ENCODE measurements around the gene AIMP1.

AIMP1 gene

GRCh38 chr4:106315968-106316772 is at the start of gene AIMP1, which contains the start of gene TBCK:
TSS of gene AIMP1 (plus strand) at chr4:106316550. CDS start at chr4:106325010, 8,460 bp downstream.
TSS of gene TBCK (minus strand) at chr4:106316209. CDS start at chr4:106308960, 7,249 bp downstream.
- peaks cover 26% of the 10 kb centered on the region for H3K4me1 Mint-ChIP-seq
- H3K4me3 Mint-ChIP-seq: no peak within 1 kb of the TSS
- ATAC-seq (peak; percentile 92), DNase-seq (ENCODE audit: low spot score in 2 of 2) (peak; percentile 66 to 88)
- no peaks in the 10 kb centered on the region for H3K9me3 Mint-ChIP-seq
- no peak within 1 kb of the TSS for H3K27ac Mint-ChIP-seq
- peaks cover 26% of the 10 kb centered on the region for H3K36me3 Mint-ChIP-seq

- no peak for ATAC-seq
- no peak overlapping the region for H3K27ac Mint-ChIP-seq
- no peak for DNase-seq (ENCODE audit: low spot score in 2 of 2)
Measured at GRCh38 chr4:106268786-106269185, 47.6 kb upstream of the AIMP1 start.

GRCh38 chr4:106269711-106270110 is 46.6 kb upstream of the AIMP1 start:
- H3K4me3 Mint-ChIP-seq: no peak overlapping the region
- no peaks in the 10 kb centered on the region for H3K36me3 Mint-ChIP-seq
- no peak for ATAC-seq
- H3K9me3 Mint-ChIP-seq: no peaks in the 10 kb centered on the region
- H3K4me1 Mint-ChIP-seq: no peaks in the 10 kb centered on the region
- DNase-seq (ENCODE audit: low spot score in 2 of 2): no peak
- no peak overlapping the region for H3K27ac Mint-ChIP-seq

More at GRCh38 chr4:106268786-106269185, 47.6 kb upstream of the AIMP1 start:
- H3K36me3 Mint-ChIP-seq: no peaks in the 10 kb centered on the region
- no peaks in the 10 kb centered on the region for H3K4me1 Mint-ChIP-seq
- no peak overlapping the region for H3K4me3 Mint-ChIP-seq
- no peaks in the 10 kb centered on the region for H3K9me3 Mint-ChIP-seq

GRCh38 chr4:106270736-106271135 is 45.6 kb upstream of the AIMP1 start:
- H3K4me3 Mint-ChIP-seq: no peak overlapping the region
- H3K4me1 Mint-ChIP-seq: no peaks in the 10 kb centered on the region
- ATAC-seq (no peak), DNase-seq (ENCODE audit: low spot score in 2 of 2) (no peak)
- no peaks in the 10 kb centered on the region for H3K36me3 Mint-ChIP-seq
- H3K9me3 Mint-ChIP-seq: no peaks in the 10 kb centered on the region
- H3K27ac Mint-ChIP-seq: no peak overlapping the region

DNA sequence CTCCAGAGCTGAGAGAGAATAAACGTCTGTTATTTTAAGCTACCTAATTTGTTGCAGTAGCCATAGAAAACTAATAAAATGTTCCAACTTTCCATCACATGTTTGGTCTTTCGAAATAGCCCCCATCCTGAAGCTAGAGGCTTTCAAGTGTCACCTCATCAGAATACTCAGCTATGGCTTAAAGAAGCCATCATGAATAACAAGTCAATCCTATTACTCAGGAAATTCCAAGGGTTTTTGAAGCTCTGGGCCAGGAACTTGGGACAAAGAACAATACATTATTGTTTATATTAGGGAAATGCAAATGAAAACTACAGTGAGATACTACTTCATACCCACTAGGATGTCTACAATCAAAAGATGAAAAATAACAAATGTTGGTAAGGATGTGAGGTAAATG is 42.5 kb upstream of the AIMP1 start:
- Mint-ChIP-seq H3K36me3 (no peaks in the 10 kb centered on the region), H3K4me1 (no peaks in the 10 kb centered on the region), H3K4me3 (no peak overlapping the region), H3K27ac (no peak overlapping the region), H3K9me3 (no peaks in the 10 kb centered on the region)
- ATAC-seq (no peak), DNase-seq (ENCODE audit: low spot score in 2 of 2) (no peak)

DNA sequence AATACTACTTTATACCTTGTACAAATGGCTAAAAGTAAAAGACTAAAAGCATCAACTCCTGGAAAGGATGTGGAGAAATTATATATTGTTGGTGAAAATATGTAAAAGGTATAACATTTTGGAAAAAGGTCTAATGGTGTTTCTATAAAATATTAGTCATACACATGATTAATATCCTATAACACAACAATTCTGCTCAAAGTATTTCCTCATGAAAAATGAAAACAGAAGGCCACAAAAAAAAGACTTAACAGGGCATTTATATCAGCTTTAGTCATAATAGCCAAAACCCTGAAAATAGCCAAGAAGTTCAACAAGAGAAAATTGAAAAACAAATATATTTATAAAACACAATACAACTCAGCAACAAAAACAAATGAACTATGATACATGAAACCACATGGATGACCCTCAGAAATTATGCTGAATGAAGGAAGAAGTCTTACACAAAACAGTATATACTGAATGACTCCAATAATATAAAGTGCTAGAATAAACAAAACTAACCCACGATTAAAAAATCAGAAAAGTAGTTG is 39.1 kb upstream of the AIMP1 start:
- H3K36me3 Mint-ChIP-seq: peaks cover under 1% of the 10 kb centered on the region
- H3K4me1 Mint-ChIP-seq: no peaks in the 10 kb centered on the region
- no peaks in the 10 kb centered on the region for H3K9me3 Mint-ChIP-seq
- H3K27ac Mint-ChIP-seq: no peak overlapping the region
- ATAC-seq (no peak), DNase-seq (ENCODE audit: low spot score in 2 of 2) (no peak)
- H3K4me3 Mint-ChIP-seq: no peak overlapping the region

- DNase-seq (ENCODE audit: low spot score in 2 of 2) (no peak), ATAC-seq (no peak)
- Mint-ChIP-seq H3K4me3 (no peak overlapping the region), H3K9me3 (no peaks in the 10 kb centered on the region), H3K4me1 (no peaks in the 10 kb centered on the region), H3K27ac (no peak overlapping the region), H3K36me3 (peaks cover 20% of the 10 kb centered on the region)
Measured at GRCh38 chr4:106284227-106284626, 32.1 kb upstream of the AIMP1 start.

DNA sequence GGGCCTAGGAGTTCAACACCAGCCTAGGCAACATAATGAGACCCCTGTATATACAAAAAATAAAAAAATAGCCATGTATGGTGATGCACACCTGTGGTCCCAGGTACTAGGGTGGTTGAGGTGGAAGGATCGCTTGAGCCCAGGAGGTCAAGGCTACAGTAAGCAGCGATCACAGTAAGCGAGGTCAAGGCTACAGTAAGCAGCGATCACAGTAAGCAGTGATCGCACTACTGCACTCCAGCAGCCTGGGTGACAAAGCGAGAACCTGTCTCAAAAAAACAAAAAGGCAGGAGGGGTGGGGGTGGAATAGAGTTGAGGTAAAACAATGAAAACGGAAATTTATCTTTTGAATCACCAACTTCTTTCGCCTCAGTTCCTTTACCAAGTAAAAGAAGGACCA is 29.7 kb upstream of the AIMP1 start:
- Mint-ChIP-seq H3K27ac (no peak overlapping the region), H3K4me3 (no peak overlapping the region), H3K36me3 (peaks cover 30% of the 10 kb centered on the region), H3K4me1 (no peaks in the 10 kb centered on the region), H3K9me3 (no peaks in the 10 kb centered on the region)
- DNase-seq (ENCODE audit: low spot score in 2 of 2): no peak
- no peak for ATAC-seq

- Mint-ChIP-seq H3K9me3 (no peaks in the 10 kb centered on the region), H3K36me3 (peaks cover 33% of the 10 kb centered on the region), H3K27ac (no peak overlapping the region), H3K4me1 (no peaks in the 10 kb centered on the region), H3K4me3 (no peak overlapping the region)
- no peak for DNase-seq (ENCODE audit: low spot score in 2 of 2)
- ATAC-seq: no peak
Measured at GRCh38 chr4:106287353-106287969, 28.9 kb upstream of the AIMP1 start.

GRCh38 chr4:106289737-106290136 is 26.6 kb upstream of the AIMP1 start:
- Mint-ChIP-seq H3K36me3 (peaks cover 53% of the 10 kb centered on the region), H3K9me3 (no peaks in the 10 kb centered on the region)
- DNase-seq (ENCODE audit: low spot score in 2 of 2): no peak

DNA sequence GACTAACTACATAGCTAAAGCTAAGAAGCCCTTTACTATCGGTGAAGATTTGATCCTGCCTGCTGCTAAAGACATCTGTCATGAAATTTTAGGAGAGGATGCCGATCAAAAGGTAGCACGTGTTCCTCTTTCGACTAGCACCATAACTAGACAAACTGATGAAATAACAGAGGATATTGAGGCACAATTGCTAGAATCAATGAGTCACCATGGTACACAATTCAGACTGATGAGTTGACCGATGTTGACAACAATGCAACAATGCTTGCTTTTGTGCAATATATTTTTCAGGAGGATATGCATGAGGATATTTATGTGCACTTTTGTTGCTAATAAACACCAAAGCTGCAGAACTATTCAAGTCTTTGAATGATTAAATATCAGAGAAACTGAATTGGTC is 24.7 kb upstream of the AIMP1 start:
- ATAC-seq (no peak), DNase-seq (ENCODE audit: low spot score in 2 of 2) (no peak)
- Mint-ChIP-seq H3K36me3 (peaks cover 73% of the 10 kb centered on the region), H3K27ac (no peak overlapping the region), H3K4me3 (no peak overlapping the region), H3K9me3 (no peaks in the 10 kb centered on the region), H3K4me1 (no peaks in the 10 kb centered on the region)

More at GRCh38 chr4:106289737-106290136, 26.6 kb upstream of the AIMP1 start:
- H3K27ac Mint-ChIP-seq: no peak overlapping the region
- H3K4me3 Mint-ChIP-seq: no peak overlapping the region
- H3K4me1 Mint-ChIP-seq: no peaks in the 10 kb centered on the region
- no peak for ATAC-seq

GRCh38 chr4:106294062-106294461 is 22.3 kb upstream of the AIMP1 start:
- Mint-ChIP-seq H3K9me3 (no peaks in the 10 kb centered on the region), H3K36me3 (peaks cover 74% of the 10 kb centered on the region), H3K4me3 (no peak overlapping the region), H3K27ac (no peak overlapping the region), H3K4me1 (no peaks in the 10 kb centered on the region)
- DNase-seq (ENCODE audit: low spot score in 2 of 2): no peak
- ATAC-seq: no peak

- ATAC-seq: no peak
- Mint-ChIP-seq H3K4me3 (no peak overlapping the region), H3K9me3 (no peaks in the 10 kb centered on the region), H3K27ac (no peak overlapping the region), H3K36me3 (peaks cover 72% of the 10 kb centered on the region), H3K4me1 (peaks cover 5% of the 10 kb centered on the region)
- DNase-seq (ENCODE audit: low spot score in 2 of 2): no peak
Measured at GRCh38 chr4:106297245-106298035, 18.9 kb upstream of the AIMP1 start.

- no peak overlapping the region for H3K27ac Mint-ChIP-seq
- ATAC-seq: no peak
- no peak for DNase-seq (ENCODE audit: low spot score in 2 of 2)
- peaks cover 5% of the 10 kb centered on the region for H3K4me1 Mint-ChIP-seq
- H3K9me3 Mint-ChIP-seq: no peaks in the 10 kb centered on the region
- peaks cover 52% of the 10 kb centered on the region for H3K36me3 Mint-ChIP-seq
- H3K4me3 Mint-ChIP-seq: no peak overlapping the region
Measured at GRCh38 chr4:106299977-106300376, 16.4 kb upstream of the AIMP1 start.

DNA sequence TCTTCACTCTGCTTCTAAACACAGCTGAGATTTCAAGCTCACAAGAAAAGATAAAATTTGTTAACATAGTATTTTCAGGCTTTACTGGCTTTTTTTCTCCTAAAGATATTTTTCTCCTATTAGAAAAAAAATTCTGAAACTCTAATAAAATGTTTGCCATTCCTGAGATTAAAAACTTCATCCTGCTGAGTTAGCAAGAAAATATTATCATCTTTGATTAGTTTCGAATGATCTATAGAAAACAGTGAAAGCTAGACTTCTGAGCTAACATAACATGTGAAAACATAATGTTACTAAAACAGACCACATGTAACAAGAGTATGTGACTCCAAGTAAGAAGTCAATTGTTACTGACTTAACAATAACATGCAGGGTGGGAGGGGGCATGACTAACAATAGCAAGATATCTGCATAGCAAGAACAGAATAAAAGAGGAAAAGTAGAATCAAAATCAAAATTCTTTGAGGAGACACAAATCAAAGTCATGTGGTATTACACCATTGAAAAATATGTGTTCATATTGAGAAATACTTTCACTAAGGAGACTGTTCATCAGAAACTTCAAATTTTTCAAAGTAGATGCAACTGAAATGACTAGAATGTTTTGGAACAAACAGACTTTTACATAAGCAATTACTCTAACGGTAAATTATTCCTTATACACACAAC is 14.8 kb upstream of the AIMP1 start:
- DNase-seq (ENCODE audit: low spot score in 2 of 2) (no peak), ATAC-seq (no peak)
- Mint-ChIP-seq H3K36me3 (peaks cover 50% of the 10 kb centered on the region), H3K4me1 (peaks cover 5% of the 10 kb centered on the region), H3K4me3 (no peak overlapping the region), H3K9me3 (no peaks in the 10 kb centered on the region), H3K27ac (no peak overlapping the region)
